ENCODE data around the gene ZYG11A. TPM values are rescaled to one million over a fixed set of nuclear protein-coding genes. Genes with fewer than 3 reads are reported as not detected.

The ZYG11A gene
- total RNA-seq = 0.12 TPM

DNA sequence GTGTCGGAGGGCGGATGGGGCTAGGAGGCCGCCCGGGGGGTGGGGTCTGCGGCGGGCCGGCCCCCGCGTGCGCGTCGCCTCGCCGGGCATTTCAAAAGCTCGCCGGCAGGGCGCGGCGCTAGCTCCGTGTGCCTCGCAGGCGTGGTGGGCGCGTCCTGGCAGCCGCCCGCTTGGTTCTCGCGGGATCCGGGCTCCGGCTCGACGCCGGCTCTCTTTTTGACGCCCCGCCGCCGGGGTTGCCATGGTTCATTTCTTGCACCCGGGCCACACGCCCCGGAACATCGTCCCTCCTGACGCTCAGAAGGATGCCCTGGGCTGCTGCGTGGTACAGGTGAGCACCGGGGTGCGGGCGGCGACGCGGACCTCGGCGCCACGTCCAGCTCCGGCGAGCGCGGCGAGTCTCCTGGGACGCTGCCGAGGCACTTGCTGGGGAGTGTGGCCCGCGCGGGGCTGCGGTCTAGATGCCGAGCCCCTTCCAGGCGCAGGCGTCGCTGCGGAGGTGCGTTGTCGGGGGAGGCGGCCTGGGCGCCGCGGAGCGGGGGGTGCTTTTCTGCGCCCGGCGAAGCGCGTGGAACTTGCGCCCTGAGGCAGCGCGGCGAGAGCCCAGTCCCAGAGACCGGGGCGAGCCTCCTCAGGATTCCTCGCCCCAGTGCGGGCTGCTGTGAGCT lies at the start of gene ZYG11A:
Gene ZYG11A (plus strand): TSS at position 118 of the 668 bp plus-strand sequence. CDS start 124 bp downstream, at position 242.

DNA sequence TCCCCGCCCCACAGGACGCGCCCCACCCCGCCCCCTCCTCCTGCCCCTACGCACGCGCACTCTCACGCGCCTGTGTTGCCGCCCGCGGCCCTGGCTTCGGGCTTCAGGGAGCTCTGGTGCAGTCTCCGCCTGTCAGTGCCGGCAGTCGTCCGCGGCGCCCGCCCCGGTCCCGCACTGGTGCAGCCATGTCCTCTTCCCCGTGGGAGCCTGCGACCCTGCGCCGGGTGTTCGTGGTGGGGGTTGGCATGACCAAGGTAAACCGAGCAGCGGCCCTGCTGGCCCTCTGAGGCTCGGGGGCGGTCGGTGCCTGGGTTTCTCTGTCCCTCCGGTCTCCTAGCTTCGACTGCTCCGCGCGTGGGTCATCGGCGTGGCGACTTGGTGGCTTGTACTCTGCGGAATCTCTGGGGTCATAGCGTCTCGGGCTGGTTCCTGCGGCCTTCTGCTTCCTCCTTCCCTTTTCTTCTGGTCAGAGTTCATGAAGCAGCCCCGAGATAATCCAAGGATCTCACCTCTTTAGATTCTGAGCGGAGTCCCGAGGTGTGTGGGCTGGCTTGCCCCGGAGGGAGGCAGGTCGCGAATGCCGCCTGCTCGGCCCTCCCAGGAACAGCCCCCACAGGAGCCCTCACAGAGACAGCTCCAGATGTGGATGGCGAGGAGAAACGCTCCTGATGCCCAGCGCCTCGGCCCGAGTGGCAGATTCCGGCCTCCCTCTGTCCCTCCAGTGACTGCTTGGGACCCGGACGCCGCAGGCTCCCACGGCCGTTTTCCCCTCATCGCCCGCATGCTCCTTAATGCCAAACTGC lies 84.9 kb downstream of the ZYG11A start, which contains the start of gene SCP2:
Gene SCP2 (plus strand): TSS at position 65 of the 803 bp plus-strand sequence. CDS start 121 bp downstream, at position 186.

Small RNAs within 50 kb of the gene (small RNA-seq; reads per million reads assigned to genes)
- not detected for gene AC099677.1 (ENCODE audit: low replicate concordance)
- not detected for gene AC099677.2 (ENCODE audit: low replicate concordance)
- not detected for gene MIR1273F (ENCODE audit: low replicate concordance)
- gene MIR1273G (ENCODE audit: low replicate concordance) = not detected
- gene MIR5095 (ENCODE audit: low replicate concordance) = not detected
- not detected for gene RNU6-969P (ENCODE audit: low replicate concordance)

Other genes starting within 250 kb of the ZYG11A start
- gene GPX7, start 240.4 kb upstream of the ZYG11A start, total RNA-seq = 72.8 TPM
- gene SHISAL2A, start 209.6 kb upstream of the ZYG11A start, total RNA-seq = 2.0 TPM
- gene COA7, start 144.4 kb upstream of the ZYG11A start, total RNA-seq = 10.9 TPM
- 57.9 TPM for gene ZYG11B, start 116.3 kb upstream of the ZYG11A start, total RNA-seq
- gene ECHDC2, start 79.0 kb downstream of the ZYG11A start, total RNA-seq = 121 TPM
- 105 TPM for gene SCP2, start 84.5 kb downstream of the ZYG11A start, total RNA-seq
- 6.5 TPM for gene PODN, start 219.5 kb downstream of the ZYG11A start, total RNA-seq

Data from metanephros (tissue), 2 donors.